ENCODE data around the gene TCL1B. TPM values are rescaled to one million over a fixed set of nuclear protein-coding genes. Genes with fewer than 3 reads are reported as not detected.
A peak's percentile ranks its signal among the peaks of the same experiment; 100 is the strongest.

The TCL1B gene
- total and polyA plus RNA-seq, 5 donors from 2014 or later, result not detected

GRCh38 chr14:95652690-95653089, 33.5 kb upstream of the TCL1B start:
- H3K9me3 Mint-ChIP-seq, result peaks cover 0 to 1% (median 0%) of the 10 kb centered on the region in 7 donors
- H3K27me3 Mint-ChIP-seq, result peaks cover 1% of the 10 kb centered on the region
- no peaks in the 10 kb centered on the region for H3K27me3 ChIP-seq (ENCODE audit: control insufficient read depth, insufficient read depth, low read length)
- no peaks in the 10 kb centered on the region for H3K9me3 ChIP-seq (ENCODE audit: control insufficient read depth in 2 of 2, low read length in 2 of 2)
- no peaks in the 10 kb centered on the region for H3K36me3 ChIP-seq (ENCODE audit: control insufficient read depth, insufficient read depth, low read length)
- H3K4me1 Mint-ChIP-seq, result peaks cover 0 to 13% (median 4%) of the 10 kb centered on the region in 4 donors
- H3K27ac ChIP-seq (ENCODE audit: insufficient read depth, low read length, poor library complexity, severe bottlenecking), result no peak overlapping the region
- ATAC-seq (ENCODE audit: low read depth in 2 of 2) (no peak), DNase-seq (peak in 1 of 3 donors; percentile 8)
- H3K4me1 ChIP-seq (ENCODE audit: control insufficient read depth, insufficient read depth, low read length, poor library complexity, severe bottlenecking), result no peaks in the 10 kb centered on the region
- no peak overlapping the region for H3K4me3 Mint-ChIP-seq
- no peak overlapping the region for H3K27ac Mint-ChIP-seq
- H3K4me3 ChIP-seq (ENCODE audit: low read depth, low read length), result no peak overlapping the region
- no peaks in the 10 kb centered on the region for H3K36me3 Mint-ChIP-seq

GRCh38 chr14:95655461-95655860, 30.8 kb upstream of the TCL1B start:
- no peaks in the 10 kb centered on the region for H3K4me1 ChIP-seq (ENCODE audit: control insufficient read depth, insufficient read depth, low read length, poor library complexity, severe bottlenecking)
- H3K36me3 Mint-ChIP-seq, result no peaks in the 10 kb centered on the region
- no peak overlapping the region for H3K27ac ChIP-seq (ENCODE audit: insufficient read depth, low read length, poor library complexity, severe bottlenecking)

GRCh38 chr14:95656634-95657033, 29.6 kb upstream of the TCL1B start:
- no peak overlapping the region for H3K27ac Mint-ChIP-seq
- no peaks in the 10 kb centered on the region for H3K27me3 ChIP-seq (ENCODE audit: control insufficient read depth, insufficient read depth, low read length)
- no peak overlapping the region for H3K27ac ChIP-seq (ENCODE audit: insufficient read depth, low read length, poor library complexity, severe bottlenecking)
- H3K4me1 Mint-ChIP-seq, result peaks cover 0 to 13% (median 4%) of the 10 kb centered on the region in 4 donors
- peaks cover 0 to 3% (median 0%) of the 10 kb centered on the region in 7 donors for H3K9me3 Mint-ChIP-seq
- no peaks in the 10 kb centered on the region for H3K36me3 Mint-ChIP-seq
- no peak overlapping the region for H3K4me3 ChIP-seq (ENCODE audit: low read depth, low read length)
- no peak overlapping the region for H3K4me3 Mint-ChIP-seq
- no peaks in the 10 kb centered on the region for H3K9me3 ChIP-seq (ENCODE audit: control insufficient read depth in 2 of 2, low read length in 2 of 2)
- DNase-seq, result no peak
- no peak for ATAC-seq (ENCODE audit: low read depth in 2 of 2)
- H3K36me3 ChIP-seq (ENCODE audit: control insufficient read depth, insufficient read depth, low read length), result no peaks in the 10 kb centered on the region
- H3K4me1 ChIP-seq (ENCODE audit: control insufficient read depth, insufficient read depth, low read length, poor library complexity, severe bottlenecking), result no peaks in the 10 kb centered on the region
- H3K27me3 Mint-ChIP-seq, result peaks cover 4% of the 10 kb centered on the region

More at GRCh38 chr14:95655461-95655860, 30.8 kb upstream of the TCL1B start:
- no peak for DNase-seq
- peaks cover 4% of the 10 kb centered on the region for H3K27me3 Mint-ChIP-seq
- H3K4me3 Mint-ChIP-seq, result no peak overlapping the region
- ATAC-seq (ENCODE audit: low read depth in 2 of 2), result no peak
- no peak overlapping the region for H3K27ac Mint-ChIP-seq
- H3K9me3 ChIP-seq (ENCODE audit: control insufficient read depth in 2 of 2, low read length in 2 of 2), result no peaks in the 10 kb centered on the region
- H3K4me3 ChIP-seq (ENCODE audit: low read depth, low read length), result no peak overlapping the region
- peaks cover 0 to 13% (median 4%) of the 10 kb centered on the region in 4 donors for H3K4me1 Mint-ChIP-seq
- no peaks in the 10 kb centered on the region for H3K36me3 ChIP-seq (ENCODE audit: control insufficient read depth, insufficient read depth, low read length)
- peaks cover 0 to 3% (median 0%) of the 10 kb centered on the region in 7 donors for H3K9me3 Mint-ChIP-seq
- H3K27me3 ChIP-seq (ENCODE audit: control insufficient read depth, insufficient read depth, low read length), result no peaks in the 10 kb centered on the region

- Histone ChIP-seq H3K9me3 (ENCODE audit: control insufficient read depth in 2 of 2, low read length in 2 of 2) (no peaks in the 10 kb centered on the region), H3K27ac (ENCODE audit: insufficient read depth, low read length, poor library complexity, severe bottlenecking) (no peak overlapping the region), H3K36me3 (ENCODE audit: control insufficient read depth, insufficient read depth, low read length) (no peaks in the 10 kb centered on the region), H3K27me3 (ENCODE audit: control insufficient read depth, insufficient read depth, low read length) (no peaks in the 10 kb centered on the region), H3K4me1 (ENCODE audit: control insufficient read depth, insufficient read depth, low read length, poor library complexity, severe bottlenecking) (no peaks in the 10 kb centered on the region), H3K4me3 (ENCODE audit: low read depth, low read length) (no peak overlapping the region)
- Mint-ChIP-seq H3K27ac (no peak overlapping the region), H3K4me1 (peaks cover 0 to 8% (median 5%) of the 10 kb centered on the region in 4 donors), H3K9me3 (peaks cover 0 to 3% (median 0%) of the 10 kb centered on the region in 7 donors), H3K36me3 (no peaks in the 10 kb centered on the region), H3K27me3 (peaks cover 10% of the 10 kb centered on the region), H3K4me3 (no peak overlapping the region)
- DNase-seq (no peak), ATAC-seq (ENCODE audit: low read depth in 2 of 2) (no peak)
Observed at GRCh38 chr14:95657454-95657853, 28.8 kb upstream of the TCL1B start.

GRCh38 chr14:95659293-95659989, 26.8 kb upstream of the TCL1B start:
- no peaks in the 10 kb centered on the region for H3K27me3 ChIP-seq (ENCODE audit: control insufficient read depth, insufficient read depth, low read length)
- Mint-ChIP-seq H3K9me3 (peaks cover 0 to 3% (median 0%) of the 10 kb centered on the region in 7 donors), H3K27me3 (peaks cover 10% of the 10 kb centered on the region), H3K36me3 (no peaks in the 10 kb centered on the region), H3K27ac (no peak overlapping the region), H3K4me1 (peaks cover 0 to 4% (median 3%) of the 10 kb centered on the region in 4 donors), H3K4me3 (no peak overlapping the region)
- no peaks in the 10 kb centered on the region for H3K36me3 ChIP-seq (ENCODE audit: control insufficient read depth, insufficient read depth, low read length)
- H3K4me1 ChIP-seq (ENCODE audit: control insufficient read depth, insufficient read depth, low read length, poor library complexity, severe bottlenecking), result no peaks in the 10 kb centered on the region
- ATAC-seq (ENCODE audit: low read depth in 2 of 2) (no peak), DNase-seq (no peak)
- H3K9me3 ChIP-seq (ENCODE audit: control insufficient read depth in 2 of 2, low read length in 2 of 2), result no peaks in the 10 kb centered on the region
- H3K27ac ChIP-seq (ENCODE audit: insufficient read depth, low read length, poor library complexity, severe bottlenecking), result no peak overlapping the region
- H3K4me3 ChIP-seq (ENCODE audit: low read depth, low read length), result no peak overlapping the region

GRCh38 chr14:95659990-95660385, 26.2 kb upstream of the TCL1B start:
- Histone ChIP-seq H3K36me3 (ENCODE audit: control insufficient read depth, insufficient read depth, low read length) (no peaks in the 10 kb centered on the region), H3K9me3 (ENCODE audit: control insufficient read depth in 2 of 2, low read length in 2 of 2) (no peaks in the 10 kb centered on the region), H3K4me1 (ENCODE audit: control insufficient read depth, insufficient read depth, low read length, poor library complexity, severe bottlenecking) (no peaks in the 10 kb centered on the region), H3K4me3 (ENCODE audit: low read depth, low read length) (no peak overlapping the region), H3K27me3 (ENCODE audit: control insufficient read depth, insufficient read depth, low read length) (no peaks in the 10 kb centered on the region), H3K27ac (ENCODE audit: insufficient read depth, low read length, poor library complexity, severe bottlenecking) (no peak overlapping the region)
- no peak overlapping the region for H3K27ac Mint-ChIP-seq
- H3K9me3 Mint-ChIP-seq, result peaks cover 0 to 3% (median 0%) of the 10 kb centered on the region in 7 donors
- no peak overlapping the region for H3K4me3 Mint-ChIP-seq
- no peak for ATAC-seq (ENCODE audit: low read depth in 2 of 2)
- H3K27me3 Mint-ChIP-seq, result peaks cover 10% of the 10 kb centered on the region
- no peak for DNase-seq
- H3K4me1 Mint-ChIP-seq, result peaks cover 0 to 4% (median 3%) of the 10 kb centered on the region in 4 donors
- H3K36me3 Mint-ChIP-seq, result no peaks in the 10 kb centered on the region

GRCh38 chr14:95660651-95661515, 25.3 kb upstream of the TCL1B start:
- H3K4me3 Mint-ChIP-seq, result no peak overlapping the region
- no peaks in the 10 kb centered on the region for H3K36me3 ChIP-seq (ENCODE audit: control insufficient read depth, insufficient read depth, low read length)
- no peaks in the 10 kb centered on the region for H3K27me3 ChIP-seq (ENCODE audit: control insufficient read depth, insufficient read depth, low read length)
- peaks cover 10% of the 10 kb centered on the region for H3K27me3 Mint-ChIP-seq
- H3K4me3 ChIP-seq (ENCODE audit: low read depth, low read length), result no peak overlapping the region
- ATAC-seq (ENCODE audit: low read depth in 2 of 2), result no peak
- H3K4me1 ChIP-seq (ENCODE audit: control insufficient read depth, insufficient read depth, low read length, poor library complexity, severe bottlenecking), result no peaks in the 10 kb centered on the region
- DNase-seq, result no peak
- no peaks in the 10 kb centered on the region for H3K9me3 ChIP-seq (ENCODE audit: control insufficient read depth in 2 of 2, low read length in 2 of 2)
- H3K27ac Mint-ChIP-seq, result no peak overlapping the region
- H3K36me3 Mint-ChIP-seq, result no peaks in the 10 kb centered on the region
- no peak overlapping the region for H3K27ac ChIP-seq (ENCODE audit: insufficient read depth, low read length, poor library complexity, severe bottlenecking)
- H3K4me1 Mint-ChIP-seq, result peaks cover 0 to 3% (median 2%) of the 10 kb centered on the region in 4 donors
- peaks cover 0 to 3% (median 0%) of the 10 kb centered on the region in 7 donors for H3K9me3 Mint-ChIP-seq
